GM12878 (cell line): ENCODE results near the gene SIK2. TPM values are rescaled to one million over a fixed set of nuclear protein-coding genes. Genes with fewer than 3 reads are reported as not detected.

ENCODE experiments used
- ATAC-seq: fragments of 200-7000 bp; cut with Tn5 transposase; 3 replicates; pipeline ENCODE4 v1.9.1; 2020; ENCODE audit warnings: mild to moderate bottlenecking, moderate library complexity
- BruUV-seq: library from RNA; stranded (reverse); fragments of 400-500 nt; replicated peaks from 2 replicates; lab custom pipeline; 2021; lab: Mats Ljungman, UMichigan
- CTCF ChIA-PET: fragments of 300-600 bp; sonication (Branson Sonifier 250); formaldehyde crosslinking; extraction: SDS; loops from one replicate; lab custom pipeline; 2021; ENCODE audit warnings: inconsistent platforms; lab: Yijun Ruan, JAX
- POLR2A ChIA-PET: fragments of 350-600 bp; formaldehyde crosslinking; extraction: SDS; loops from one replicate; lab custom pipeline; 2021; ENCODE audit warnings: inconsistent platforms; lab: Charles Lee
- RAD21 ChIA-PET: fragments of 300-600 bp; sonication (Branson Sonifier 250); formaldehyde crosslinking; loops from one replicate; lab custom pipeline; 2023; ENCODE audit warnings: antibody characterized with exemption; ENCODE audit not compliant: unreplicated experiment; lab: Charles Lee
- SMC1A ChIA-PET: fragments of 300-600 bp; sonication (Branson Sonifier 250); formaldehyde crosslinking; loops from one replicate; lab custom pipeline; 2023; ENCODE audit not compliant: unreplicated experiment, uncharacterized antibody; lab: Charles Lee
- DNase-seq: peaks from one replicate; pipeline ENCODE4 v3.0.0-alpha.2; 2011; ENCODE audit warnings: low read depth, low spot score
- FAIRE-seq: peaks from 3 replicates; lab custom pipeline; 2011; peaks lifted over from hg19 to GRCh38; lab: Jason Lieb, UNC
- H2AFZ ChIP-seq: 2 replicates; pipeline ENCODE4 v1.6.0; 2011; ENCODE audit warnings: low read depth, low read length, control low read depth; ENCODE audit not compliant: control insufficient read depth
- H3K27ac ChIP-seq: 2 replicates; pipeline ENCODE4 v1.5.1; 2011; ENCODE audit warnings: control low read depth; ENCODE audit not compliant: control insufficient read depth, insufficient read depth
- H3K27me3 ChIP-seq, 2 experiments: replicated peaks in 1 of 2; 2 replicates each; pipeline versions ENCODE4 v1.6.0 to v1.6.1; 2011; ENCODE audit warnings: low read length in 1 of 2; ENCODE audit not compliant: control insufficient read depth in 2 of 2, insufficient read depth in 2 of 2
- H3K36me3 ChIP-seq, 2 experiments: 2 replicates each; pipeline ENCODE4 v1.5.1; 2011; ENCODE audit warnings: low read length in 1 of 2; ENCODE audit not compliant: control insufficient read depth in 2 of 2, insufficient read depth in 2 of 2
- H3K4me1 ChIP-seq: 2 replicates; pipeline ENCODE4 v1.6.1; 2011; ENCODE audit warnings: mild to moderate bottlenecking, low read length, moderate library complexity, mixed read lengths; ENCODE audit not compliant: control insufficient read depth, insufficient read depth
- H3K4me2 ChIP-seq: 2 replicates; pipeline ENCODE4 v1.6.0; 2011; ENCODE audit warnings: control low read depth; ENCODE audit not compliant: control insufficient read depth, insufficient read depth
- H3K4me3 ChIP-seq: fragments of 200-600 bp; sonication (generic); 2 replicates; pipeline ENCODE4 v1.5.1; 2016
- H3K79me2 ChIP-seq: 2 replicates; pipeline ENCODE4 v1.6.0; 2011; ENCODE audit warnings: low read length; ENCODE audit not compliant: control insufficient read depth, insufficient read depth
- H3K9ac ChIP-seq: 2 replicates; pipeline ENCODE4 v1.8.0; 2011; ENCODE audit warnings: low read length, control low read depth, mixed read lengths; ENCODE audit not compliant: control insufficient read depth, insufficient read depth
- H3K9me3 ChIP-seq: replicated peaks from 3 replicates; pipeline ENCODE4 v1.5.1; 2011; ENCODE audit warnings: mild to moderate bottlenecking, low read length; ENCODE audit not compliant: control insufficient read depth, insufficient read depth
- H4K20me1 ChIP-seq: 2 replicates; pipeline ENCODE4 v1.6.0; 2011; ENCODE audit not compliant: control insufficient read depth, insufficient read depth
- CBFB ChIP-seq: IDR thresholded peaks from 2 replicates; pipeline ENCODE4 v1.6.1; 2016; ENCODE audit warnings: antibody characterized with exemption, low read depth
- CBX5 ChIP-seq: sonication (generic); IDR thresholded peaks from 2 replicates; pipeline ENCODE4 v1.6.1; 2016; ENCODE audit warnings: low read depth, moderate library complexity, mild to moderate bottlenecking, inconsistent platforms
- IRF3 ChIP-seq: fragments of 450-650 bp; IDR thresholded peaks from 2 replicates; pipeline ENCODE4 v1.6.1; 2014; ENCODE audit warnings: mild to moderate bottlenecking
- IRF4 ChIP-seq: IDR thresholded peaks from 2 replicates; pipeline ENCODE4 v1.6.1; 2011; ENCODE audit warnings: low read depth, low read length
- SRF ChIP-seq, 2 experiments: IDR thresholded peaks; 2 replicates each; pipeline ENCODE4 v1.6.1; 2011; ENCODE audit warnings: low read depth in 2 of 2, low read length in 2 of 2, mild to moderate bottlenecking in 1 of 2, moderate library complexity in 1 of 2
- TBL1XR1 ChIP-seq: IDR thresholded peaks from 2 replicates; pipeline ENCODE4 v1.6.1; 2012; ENCODE audit warnings: low read depth, low read length, improper control_type of control experiment
- YBX1 ChIP-seq: fragments of 450-650 bp; IDR thresholded peaks from 2 replicates; pipeline ENCODE4 v1.6.1; 2016; ENCODE audit warnings: antibody characterized with exemption
- WGBS: methylation state at CpG from one replicate; pipeline ENCODE4 v1.1.6; 2016; ENCODE audit warnings: low lambda C conversion rate; ENCODE audit not compliant: insufficient replicate concordance, insufficient coverage; ENCODE audit errors: missing lambda C conversion rate; 5-methylcytosine and 5-hydroxymethylcytosine counted together
- in situ Hi-C: fragments of 300-500 bp; cut with MboI; formaldehyde crosslinking; loops from 9 replicates; pipeline ENCODE4 v1.14.3; 2018; ENCODE audit warnings: mixed read lengths
- intact Hi-C: fragments of 100-400 bp; cut with micrococcal nuclease; formaldehyde crosslinking; loops from one replicate; pipeline ENCODE4 v1.14.2; 2022; ENCODE audit not compliant: unreplicated experiment
- polyA plus RNA-seq, 11 experiments: library from polyadenylated mRNA; depleted of rRNA in 4 of 11; unstranded in 6 of 11; stranded (reverse) in 5 of 11; fragments of >200 nt; fragmentation: Nextera tagmentation in 4 of 11; fragmentation: Illumina TruSeq in 1 of 11; extraction: Ambion mirVana in 4 of 11; extraction: Trizol in 1 of 11; gene quantifications; 1 replicate in 1 of 11; 2 replicates in 10 of 11; pipeline versions ENCODE4 v1.2.1 to v1.2.3, GENCODE V29; 2011 to 2016; ENCODE audit warnings: inconsistent platforms in 2 of 11, missing spikeins in 2 of 11, low read depth in 1 of 11
- total RNA-seq, 4 experiments: library from RNA; depleted of rRNA in 3 of 4; stranded (reverse); fragments of >200 nt in 3 of 4; fragmentation: Illumina TruSeq in 1 of 4; extraction: Trizol in 1 of 4; gene quantifications; 2 replicates each; pipeline versions ENCODE4 v1.2.1 to v1.2.3, GENCODE V29; 2013 to 2021

SIK2 gene
- total and polyA plus RNA-seq, 10 of the 15 experiments (the other 5 are each of a cell fraction or from before 2014, with no cell fraction given), result 0.97 to 14.2 (median 4.5) TPM

- BruUV-seq, result no TSS peak
- in situ Hi-C loops (no loop called here), intact Hi-C loops (no loop called here)
- no peak overlapping the region for H2AFZ ChIP-seq
- H3K79me2 ChIP-seq, result no peaks in the 10 kb centered on the region
- 76% methylated on average over 3 of the region's 3 CpGs for WGBS
- SMC1A ChIA-PET, result interaction anchor here (1.1 to 4.3 kb wide), 5 partner anchors 8 to 66 kb away, joined by 3 to 15 read pairs (median 4); no protein-coding TSS in a partner anchor
- no peaks in the 10 kb centered on the region; a peak in 1 of 4 replicates for H3K36me3 ChIP-seq
- ATAC-seq (peak; percentile 52), DNase-seq (no peak), FAIRE-seq (no peak)
- POLR2A ChIA-PET, result no interaction called here
- no peak overlapping the region for H3K27ac ChIP-seq
- RAD21 ChIA-PET, result interaction anchor here (1.3 kb wide), 1 partner anchor 13 kb away, joined by 3 read pairs; no protein-coding TSS in a partner anchor
- no peaks in the 10 kb centered on the region for H3K27me3 ChIP-seq
- no peak overlapping the region for H3K9ac ChIP-seq
- no peaks in the 10 kb centered on the region for H3K4me1 ChIP-seq
- no peak for TF ChIP-seq CBFB
- no peak for TF ChIP-seq TBL1XR1
- TF ChIP-seq IRF3, result no peak
- no peak for TF ChIP-seq CBX5
- no peak for TF ChIP-seq YBX1
- TF ChIP-seq IRF4, result no peak
- TF ChIP-seq SRF (IDR thresholded peaks at IDR 0.05; ENCODE audit: low read depth in 2 of 2, low read length in 2 of 2), result no peak
- H3K4me3 ChIP-seq, result no peak overlapping the region
- CTCF ChIA-PET, result interaction anchor here (1.4 to 2.2 kb wide), 4 partner anchors 10 to 68 kb away, joined by 3 to 11 read pairs (median 4); no protein-coding TSS in a partner anchor
- H3K9me3 ChIP-seq, result no peaks in the 10 kb centered on the region
- no peak overlapping the region for H3K4me2 ChIP-seq
- H4K20me1 ChIP-seq, result no peaks in the 10 kb centered on the region
Measured at GRCh38 chr11:111631666-111632039, 29.4 kb downstream of the SIK2 start.
